ENCODE results near the gene ARRDC4.

- TF ChIP-seq POLR2A (IDR thresholded peaks at IDR 0.05): no peak
- no peak for TF ChIP-seq CTCF (IDR thresholded peaks at IDR 0.05)
Observed at GRCh38 chr15:97992823-97993222, 32.3 kb downstream of the ARRDC4 start.
